Pons (tissue), 1 donor: ENCODE measurements around the gene TSPAN9.

Source experiments
- DNase-seq: peaks from one replicate; pipeline ENCODE4 v3.0.0-alpha.2; 2016; ENCODE audit warnings: low spot score

TSPAN9 gene

DNA sequence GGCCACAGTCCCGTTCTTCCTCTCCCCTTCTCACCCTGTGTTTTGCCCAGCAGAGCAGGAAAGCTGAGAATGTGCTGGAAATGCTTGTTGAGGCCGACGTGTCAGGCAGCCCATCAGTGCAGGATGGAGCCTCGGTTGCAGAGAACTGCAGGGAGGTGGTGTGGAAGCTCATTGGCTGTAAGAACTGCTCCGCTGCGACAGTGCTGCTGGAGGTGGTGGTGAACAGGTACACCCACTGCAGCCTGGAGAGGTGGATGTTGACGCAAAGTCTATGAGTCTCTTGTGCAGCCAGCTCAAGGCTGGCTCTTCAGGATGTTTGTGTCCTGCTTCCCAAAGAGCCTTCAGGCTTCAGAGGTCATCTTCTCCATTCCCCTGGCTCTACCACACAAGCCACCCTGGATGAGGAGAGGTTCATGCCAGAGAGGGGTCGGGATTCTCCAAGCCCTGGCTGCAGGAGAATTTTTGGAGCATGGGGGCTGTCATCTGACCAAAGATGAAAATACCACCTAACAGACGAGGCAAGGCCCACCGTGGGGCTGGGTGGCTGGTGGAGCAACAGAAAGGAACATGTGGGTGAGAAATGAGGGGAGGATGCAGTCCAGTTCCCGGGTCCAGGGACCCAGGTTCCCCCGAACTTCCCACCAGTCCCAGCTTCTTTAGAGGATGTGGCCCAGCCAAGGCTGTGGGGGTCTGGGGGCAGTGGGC lies 239.7 kb downstream of the TSPAN9 start:
- no peak for DNase-seq

DNA sequence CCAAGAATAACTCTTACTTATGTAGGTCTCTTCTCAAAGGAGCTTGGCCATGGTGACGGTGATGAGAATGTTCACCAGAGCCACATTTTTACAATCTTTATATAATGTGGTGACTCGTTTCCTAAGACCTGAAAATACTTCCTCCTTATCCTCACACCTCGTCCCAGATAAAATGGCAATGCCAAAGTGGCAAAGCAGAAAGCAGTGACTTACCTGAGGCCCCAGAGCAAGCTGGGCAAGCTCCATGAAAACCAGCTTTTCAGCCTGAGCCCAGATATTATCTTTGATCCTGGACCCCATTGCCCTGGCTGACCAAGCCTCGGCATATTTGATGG lies 240.3 kb downstream of the TSPAN9 start:
- DNase-seq: no peak

DNA sequence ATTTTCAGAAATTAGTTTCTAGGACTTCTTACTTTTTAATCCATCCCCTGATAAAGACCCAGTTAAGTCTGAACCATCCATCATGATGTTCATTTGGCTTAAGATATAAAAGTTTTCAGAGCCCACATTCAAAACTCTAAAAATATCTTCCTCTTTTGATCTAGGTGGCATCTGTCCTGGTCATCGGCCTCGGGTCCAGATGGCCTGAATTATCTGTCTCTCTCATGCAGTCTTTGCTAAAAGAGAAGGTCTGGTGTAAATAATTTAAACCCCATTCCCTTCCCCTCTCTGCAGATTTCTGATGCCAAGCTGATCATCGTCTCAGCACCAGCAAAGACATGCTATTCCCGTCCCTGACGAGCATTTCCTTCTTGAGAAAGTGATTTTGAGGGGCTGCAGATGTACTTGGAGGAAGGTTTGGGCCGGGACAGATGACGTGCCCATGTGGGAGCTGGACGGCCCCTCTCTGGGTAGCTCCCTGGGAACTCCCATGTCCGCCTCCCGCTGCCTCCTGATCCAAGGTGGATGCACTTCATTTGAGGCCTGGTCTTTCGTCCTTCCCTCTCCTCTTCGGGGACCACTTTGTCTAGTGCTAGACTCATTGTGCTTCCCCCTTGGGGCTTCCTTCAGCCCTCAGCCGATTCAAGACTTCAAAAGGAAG lies 240.8 kb downstream of the TSPAN9 start:
- no peak for DNase-seq

DNA sequence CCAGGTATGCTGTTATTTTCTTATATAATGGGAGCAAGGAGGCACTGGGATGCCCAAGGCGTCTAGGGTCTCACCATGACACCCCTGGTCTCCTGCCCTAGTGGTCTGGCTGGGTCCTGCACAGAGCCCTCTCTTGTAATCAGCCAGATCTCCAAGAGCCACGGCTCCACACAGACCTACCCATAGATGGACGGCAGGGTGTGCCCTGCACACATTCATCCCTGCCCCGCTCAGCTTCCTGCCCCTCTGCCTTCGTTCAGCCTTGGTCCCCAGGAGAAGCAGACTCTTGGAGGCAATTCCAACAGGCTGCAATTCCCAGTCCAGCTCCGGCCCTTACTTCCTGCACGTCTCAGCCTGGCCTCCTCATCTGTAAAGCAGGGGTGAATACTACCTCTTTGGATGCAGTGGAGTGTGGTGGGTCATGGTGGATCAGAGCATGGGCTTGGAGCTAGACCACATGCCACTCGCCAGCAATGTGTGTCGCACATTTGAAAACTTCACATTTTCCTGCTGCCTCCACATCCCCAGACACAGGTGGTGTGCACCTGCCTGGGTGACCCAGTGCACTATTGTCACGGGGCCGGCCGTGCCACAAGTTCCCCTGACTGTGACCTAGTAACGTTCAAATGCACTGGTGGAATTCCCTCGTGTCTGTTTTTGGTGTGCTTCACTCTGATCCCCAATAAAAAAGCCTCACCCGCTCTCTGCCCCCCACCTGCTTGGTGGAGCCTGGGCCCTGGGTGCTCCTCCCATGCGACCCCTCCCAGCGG lies 242.7 kb downstream of the TSPAN9 start:
- no peak for DNase-seq

DNA sequence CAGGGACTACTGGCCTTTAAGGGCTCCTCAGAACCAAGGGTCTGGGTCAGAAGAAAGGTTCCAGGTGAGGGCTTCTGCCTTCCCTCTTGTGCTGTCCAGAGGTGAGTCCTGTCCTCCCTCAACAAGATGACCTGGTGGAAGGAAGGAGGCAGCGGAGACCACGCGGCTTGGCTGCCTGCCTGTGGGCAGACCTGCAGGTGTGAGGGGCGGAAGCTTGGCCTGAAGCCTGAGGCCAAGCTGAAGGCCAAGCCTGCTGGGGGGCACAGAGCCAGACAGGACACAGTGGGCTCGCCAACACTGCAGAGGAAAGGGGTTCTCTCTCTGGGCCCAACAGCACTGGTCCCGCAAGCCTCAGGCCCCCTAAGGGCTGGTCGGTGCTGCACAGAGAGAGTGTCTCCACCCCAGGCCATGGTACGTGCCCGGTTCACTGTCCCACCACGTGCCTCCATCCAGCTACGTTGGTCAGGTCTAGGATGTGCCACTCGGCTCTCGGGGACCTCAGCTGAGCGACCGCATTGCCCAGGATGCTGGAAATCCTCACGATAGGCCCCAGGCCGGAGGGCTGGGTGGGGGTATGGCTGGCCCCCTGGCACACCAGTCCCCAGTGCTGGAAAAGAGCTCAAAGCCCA lies 243.8 kb downstream of the TSPAN9 start:
- no peak for DNase-seq

DNA sequence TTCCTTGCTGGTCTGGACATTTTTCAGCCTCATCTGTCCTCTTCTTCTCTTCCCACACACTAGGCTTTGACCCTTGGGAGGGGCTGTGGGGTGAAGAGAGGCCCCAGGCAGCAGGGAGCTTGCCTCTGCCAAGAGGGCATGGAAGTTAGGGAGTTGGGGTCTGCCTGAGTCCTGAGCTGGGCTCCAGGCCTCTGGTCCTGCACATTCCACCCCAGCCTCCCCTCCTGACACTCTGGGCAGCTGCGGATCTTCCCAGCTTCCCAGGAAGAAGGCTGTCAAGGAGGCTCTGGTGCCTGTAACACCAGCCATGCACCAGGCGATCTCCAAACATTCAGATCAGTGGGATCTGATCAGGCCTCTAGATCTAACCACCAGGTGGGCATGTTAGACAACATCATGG lies 244.7 kb downstream of the TSPAN9 start:
- no peak for DNase-seq

DNA sequence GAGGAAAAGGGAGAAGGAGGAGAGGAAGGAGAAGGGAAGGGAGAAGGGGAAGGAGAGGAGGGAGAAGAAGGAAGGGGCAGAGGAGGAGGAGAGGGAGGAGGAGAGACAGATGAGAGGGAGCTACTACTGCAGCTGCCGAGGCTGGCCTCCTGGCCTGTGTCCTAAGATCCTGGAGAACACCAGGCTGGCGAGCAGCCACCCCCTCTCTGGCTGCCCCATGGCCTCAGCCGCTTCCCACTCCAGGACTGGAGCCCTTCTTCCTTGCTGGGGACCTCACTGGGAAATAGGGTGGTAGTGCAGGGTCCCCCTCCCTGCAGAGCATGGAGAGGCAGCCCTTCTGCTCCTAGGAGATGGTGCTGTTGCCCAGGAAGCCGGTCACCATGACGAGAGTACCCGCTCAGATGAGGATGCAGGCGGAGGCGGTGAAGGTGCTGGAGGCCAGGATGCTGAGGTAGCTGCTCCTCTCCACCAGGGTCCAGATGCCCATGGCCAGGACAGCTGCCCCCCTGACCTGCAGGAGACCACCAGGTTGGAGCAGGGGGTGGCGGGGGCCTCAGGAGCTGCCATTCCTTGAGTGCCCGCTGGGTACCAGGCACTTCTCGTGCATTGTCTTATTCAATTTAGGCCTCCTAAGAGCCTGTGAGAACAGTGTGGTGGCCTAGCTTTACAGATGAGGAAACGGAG lies 246.0 kb downstream of the TSPAN9 start:
- DNase-seq: no peak

DNA sequence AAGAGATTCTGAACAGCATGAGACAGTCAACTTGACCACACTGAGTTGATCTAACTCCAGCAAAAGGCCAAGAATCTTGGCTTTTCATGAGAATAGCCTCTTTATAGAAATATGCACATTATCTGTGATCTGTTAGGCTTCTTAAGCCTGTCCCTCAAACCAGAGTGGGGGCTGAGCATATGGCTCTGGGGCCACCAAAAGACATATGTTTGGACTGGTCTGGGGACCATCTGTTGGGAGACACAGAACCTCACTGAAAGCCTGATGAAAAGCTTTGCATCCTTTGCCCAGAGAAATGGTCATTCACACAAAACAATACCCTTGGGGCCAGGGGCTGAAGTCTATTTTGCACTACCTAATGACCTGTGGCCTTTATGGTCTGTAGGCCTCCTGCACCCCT lies 248.6 kb downstream of the TSPAN9 start:
- no peak for DNase-seq

DNA sequence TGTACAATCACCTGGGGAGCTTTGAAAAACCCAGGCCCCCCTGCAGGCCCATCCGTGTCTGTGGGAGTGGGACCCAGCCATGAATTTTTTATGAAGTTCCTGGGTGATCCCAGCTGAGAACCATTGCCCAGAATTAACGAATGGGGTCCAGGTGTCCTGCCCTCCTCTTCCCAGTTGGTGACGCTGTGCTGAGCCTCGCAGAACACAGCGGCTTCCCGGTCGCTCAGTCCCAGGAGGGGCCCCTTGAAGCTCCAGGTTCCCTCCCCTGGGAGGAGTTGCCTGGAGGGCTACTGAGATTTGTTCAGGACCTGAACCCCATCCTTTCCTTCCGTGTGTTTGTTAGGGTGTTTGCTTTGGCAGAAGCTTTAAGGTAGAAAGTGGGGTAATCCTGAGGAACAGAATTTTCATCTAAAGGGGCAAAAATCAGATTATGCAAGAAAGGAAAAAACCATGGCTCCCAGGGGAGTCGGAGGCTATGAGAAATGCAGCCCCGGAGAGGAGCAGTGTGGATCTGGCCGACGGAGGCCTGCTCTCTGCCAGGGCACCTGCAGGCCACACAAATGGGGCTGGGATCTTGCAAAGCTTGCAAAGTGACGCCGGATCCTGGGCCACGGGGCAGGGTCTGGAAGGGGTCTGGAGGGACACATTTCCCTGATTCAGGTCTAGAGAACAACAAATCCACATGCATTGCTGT lies 249.1 kb downstream of the TSPAN9 start:
- DNase-seq: no peak

DNA sequence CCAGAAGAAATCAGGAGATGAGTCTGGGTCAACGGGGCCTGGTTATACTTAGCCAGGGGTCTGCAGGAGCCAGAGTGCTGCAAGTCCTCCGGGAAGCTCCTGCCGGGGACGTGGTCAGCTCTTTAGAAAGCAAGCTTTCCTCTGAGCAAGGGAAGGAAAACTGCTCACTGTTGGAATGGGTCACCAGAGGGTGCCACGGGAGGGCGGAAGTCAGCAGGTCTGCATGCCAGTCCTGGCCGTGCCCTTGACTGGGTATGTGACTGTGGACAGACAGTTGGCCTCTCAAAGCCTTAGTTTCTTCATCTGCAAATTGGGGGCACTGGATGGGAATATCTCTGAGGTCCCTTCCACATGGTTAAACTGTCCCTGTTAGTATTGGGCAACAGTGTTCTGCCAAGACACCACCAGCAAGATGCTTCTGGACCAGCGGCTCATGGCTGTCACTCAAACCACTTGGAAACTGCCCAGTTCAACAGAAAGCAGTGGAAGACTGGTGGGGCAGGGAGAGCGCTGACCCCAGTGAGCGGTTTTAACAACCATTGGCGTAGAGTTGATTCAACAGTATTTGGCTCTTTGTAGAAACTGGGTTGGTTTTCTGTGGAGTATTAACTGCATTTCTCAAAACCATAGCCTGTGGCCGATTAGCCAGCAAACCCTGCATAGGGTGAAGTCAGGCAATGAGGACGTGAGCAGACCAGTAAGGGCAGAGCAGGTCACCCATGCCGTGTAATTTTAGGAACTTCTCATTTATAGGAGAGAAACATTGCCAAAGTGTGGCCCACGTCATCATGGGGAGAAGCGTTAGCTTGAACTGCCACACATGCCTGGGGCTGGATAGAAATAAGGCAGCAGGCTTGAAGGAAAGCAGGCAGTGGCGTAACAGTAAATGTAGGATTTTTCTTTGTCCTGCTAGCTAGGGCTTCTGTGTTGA lies 249.9 kb downstream of the TSPAN9 start:
- DNase-seq: no peak

DNA sequence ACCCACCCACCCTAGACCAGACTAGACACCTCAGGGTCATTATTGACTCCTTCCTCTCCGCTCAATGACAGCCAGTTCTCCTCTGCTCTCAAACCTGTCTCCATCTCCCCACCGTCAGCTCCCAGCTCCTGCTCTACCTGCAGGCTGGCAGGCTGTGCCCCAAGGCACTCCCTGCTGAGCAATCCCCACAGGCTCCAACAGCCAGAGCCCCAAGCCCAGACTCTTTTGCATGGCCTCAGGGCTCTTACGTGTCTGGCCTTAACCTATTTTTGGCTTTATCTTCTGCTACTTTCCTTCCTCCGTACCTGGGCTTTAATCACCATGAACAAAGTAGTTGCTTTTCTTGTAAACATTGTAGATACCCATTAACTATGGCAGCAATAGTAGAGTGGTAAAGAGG lies 250.9 kb downstream of the TSPAN9 start:
- no peak for DNase-seq

DNA sequence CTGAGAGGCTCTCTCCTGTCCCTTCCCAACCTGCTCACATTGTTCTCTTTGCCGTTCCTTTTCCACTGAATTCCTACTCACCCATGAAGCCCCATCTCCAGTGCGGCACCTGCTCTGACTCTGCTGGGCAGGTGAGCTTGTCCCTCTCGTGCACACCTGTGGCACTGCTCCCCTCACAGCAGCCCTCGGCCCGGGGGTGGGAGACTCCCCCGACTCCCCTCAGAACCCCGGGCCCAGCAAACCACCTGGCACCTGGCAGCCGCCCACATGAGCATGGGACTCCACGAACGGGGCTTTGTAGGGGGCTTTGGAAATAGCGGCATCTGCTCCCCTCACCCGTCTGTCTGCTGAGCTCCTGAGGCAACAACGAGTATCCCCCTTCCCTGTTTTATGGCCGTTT lies 251.4 kb downstream of the TSPAN9 start:
- no peak for DNase-seq

DNA sequence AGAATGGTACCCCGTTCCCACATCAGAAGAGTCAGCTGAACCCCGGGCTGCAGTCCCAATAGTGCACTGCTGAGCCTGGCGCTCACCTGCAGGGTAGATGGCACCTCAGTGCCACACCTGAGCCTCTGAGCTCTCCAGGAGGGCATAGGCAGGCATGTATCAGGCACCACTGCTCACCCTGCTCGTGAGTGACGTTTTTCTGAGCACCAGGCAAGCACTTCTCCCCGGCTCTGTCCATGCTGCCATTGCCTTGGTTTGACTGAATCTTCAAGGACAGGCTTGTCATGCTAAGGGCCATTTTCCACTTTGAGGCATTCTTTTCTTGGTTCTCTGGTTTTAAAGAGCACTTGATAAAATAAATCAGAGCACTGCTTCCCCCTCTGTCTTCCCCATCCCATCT lies 252.2 kb downstream of the TSPAN9 start:
- DNase-seq: no peak

DNA sequence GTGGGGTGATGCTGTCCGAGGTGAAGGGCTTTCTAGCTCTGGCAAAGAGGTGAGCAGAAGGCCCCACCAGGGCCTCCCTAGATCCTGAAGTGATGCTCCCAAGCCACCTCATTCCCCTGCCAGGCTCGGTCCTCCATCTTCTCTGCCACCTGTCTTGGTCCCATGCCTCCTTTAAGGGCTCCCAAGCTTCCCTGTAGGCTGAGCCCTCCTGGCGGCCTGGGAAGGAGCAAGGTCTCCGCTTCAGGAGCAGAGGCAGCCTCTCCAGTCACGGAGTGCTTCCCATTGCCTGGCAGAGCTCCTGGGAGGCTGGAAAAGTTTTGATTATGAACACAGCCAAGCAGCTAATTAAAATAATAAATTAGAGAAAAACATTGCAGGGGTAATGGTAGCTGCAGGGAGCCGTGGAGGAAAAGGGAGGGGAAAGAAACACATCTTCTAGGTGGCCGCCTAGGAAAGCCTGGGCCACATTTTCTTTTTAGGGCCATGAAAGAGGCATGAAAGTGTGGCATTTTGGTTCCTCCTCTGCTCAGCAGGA lies 253.9 kb downstream of the TSPAN9 start:
- DNase-seq: no peak

DNA sequence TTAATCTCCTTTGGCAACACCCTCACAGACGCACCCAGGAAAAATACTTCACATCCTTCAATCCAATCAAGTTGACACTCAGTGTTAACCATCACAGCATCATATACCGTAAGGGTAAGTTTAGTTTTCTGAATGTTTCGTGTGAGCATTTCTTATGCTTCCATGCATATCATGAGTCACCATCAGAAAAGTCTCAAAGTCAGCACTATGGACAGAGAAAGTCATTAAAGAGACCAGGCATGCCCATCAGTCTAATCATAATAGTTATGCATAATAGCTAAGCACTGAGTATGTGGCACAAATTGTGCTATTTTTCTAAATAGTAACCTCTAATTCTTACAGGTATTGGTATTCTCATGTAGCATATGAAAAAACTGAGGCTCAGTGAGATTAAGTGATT lies 255.0 kb downstream of the TSPAN9 start:
- no peak for DNase-seq

DNA sequence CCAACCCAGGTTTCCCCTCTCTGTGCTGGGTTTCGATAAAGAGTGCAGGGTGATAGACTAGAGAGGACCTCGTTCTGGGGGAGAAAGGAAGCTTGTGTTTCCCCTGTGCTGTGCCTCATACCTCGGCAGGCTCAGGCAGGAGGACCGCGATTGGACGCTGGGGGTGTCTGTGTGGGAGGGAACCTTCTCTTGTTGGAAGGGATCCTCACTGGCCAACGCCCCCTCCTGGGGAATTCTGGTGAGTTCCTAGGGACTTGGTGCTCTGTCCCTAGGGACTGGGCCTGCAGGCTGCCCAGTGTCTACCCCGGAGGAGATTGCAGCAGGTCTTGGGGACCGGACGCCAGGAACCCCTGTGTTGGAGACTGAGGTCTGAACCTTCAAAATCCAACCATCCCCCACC lies 256.4 kb downstream of the TSPAN9 start:
- no peak for DNase-seq

DNA sequence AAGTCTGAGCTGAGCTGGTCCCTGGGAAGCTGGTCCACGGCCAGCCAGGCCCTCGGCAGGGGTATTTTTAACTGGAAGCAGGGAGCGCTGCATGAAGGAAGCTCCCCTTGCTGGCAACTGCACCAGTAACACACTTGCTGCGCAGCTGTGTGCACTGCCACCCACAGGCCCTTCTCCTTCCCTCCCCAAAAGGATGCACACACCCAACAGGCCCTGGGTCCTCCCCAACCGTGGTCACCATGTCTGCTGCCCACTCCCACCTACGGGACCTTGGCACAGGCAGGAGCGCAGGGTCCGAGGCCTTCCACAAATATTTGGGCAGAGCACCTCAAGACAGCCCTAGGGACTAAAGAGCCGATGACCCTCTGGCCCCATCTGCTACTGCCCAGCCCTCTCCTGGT lies 256.8 kb downstream of the TSPAN9 start:
- no peak for DNase-seq

DNA sequence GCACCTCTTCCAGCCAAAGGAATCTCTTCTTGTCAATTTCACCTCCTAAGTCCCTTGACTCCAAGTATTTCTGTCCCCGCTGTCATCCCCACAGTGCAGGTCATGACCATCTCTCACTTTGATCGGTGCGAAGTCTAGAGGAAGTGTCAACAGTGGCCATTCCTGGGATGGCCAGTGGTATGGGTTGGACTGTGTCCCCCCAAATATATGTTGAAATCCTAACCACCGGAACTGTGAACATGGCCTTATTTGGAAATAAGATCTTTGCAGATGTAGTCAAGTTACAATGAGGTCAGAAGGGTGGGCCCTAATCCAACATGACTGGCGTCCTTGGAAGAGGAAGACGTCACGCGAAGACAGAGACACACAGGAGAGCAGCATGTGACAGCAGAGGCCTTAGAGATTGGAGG lies 257.9 kb downstream of the TSPAN9 start:
- DNase-seq: no peak
